HL-60 (cell line): ENCODE measurements around the gene SNTG2.

ENCODE experiments used
- CTCF ChIP-seq: IDR thresholded peaks from one replicate; pipeline ENCODE4 v1.5.1; 2011; ENCODE audit warnings: low read length, control low read depth, inconsistent platforms; ENCODE audit not compliant: insufficient read depth
- POLR2AphosphoS5 ChIP-seq: IDR thresholded peaks from 2 replicates; pipeline ENCODE4 v1.6.1; 2012; ENCODE audit warnings: low read depth
- REST ChIP-seq: IDR thresholded peaks from 2 replicates; pipeline ENCODE4 v1.6.1; 2012; ENCODE audit warnings: low read depth; ENCODE audit not compliant: insufficient replicate concordance
- SPI1 ChIP-seq: IDR thresholded peaks from 2 replicates; pipeline ENCODE4 v1.6.1; 2012; ENCODE audit warnings: low read depth, mild to moderate bottlenecking, borderline replicate concordance

- TF ChIP-seq CTCF, result no peak
- no peak for TF ChIP-seq POLR2AphosphoS5
- no peak for TF ChIP-seq REST
- no peak for TF ChIP-seq SPI1
Observed at GRCh38 chr2:1394709-1395408, 444.2 kb downstream of the SNTG2 start.
